ENCODE measurements around the gene MUC13. TPM values are rescaled to one million over a fixed set of nuclear protein-coding genes. Genes with fewer than 3 reads are reported as not detected.

The MUC13 gene
- total RNA-seq, 1 experiment from 2014 or later: not detected

- Mint-ChIP-seq H3K27ac (ENCODE audit: low read depth, unreplicated experiment) (no peak overlapping the region), H3K9me3 (ENCODE audit: unreplicated experiment) (no peaks in the 10 kb centered on the region), H3K4me3 (ENCODE audit: unreplicated experiment) (no peak overlapping the region), H3K36me3 (ENCODE audit: insufficient read depth, unreplicated experiment) (peaks cover 14% of the 10 kb centered on the region), H3K27me3 (ENCODE audit: insufficient read depth, unreplicated experiment) (no peaks in the 10 kb centered on the region), H3K4me1 (ENCODE audit: insufficient read depth, unreplicated experiment) (no peaks in the 10 kb centered on the region)
- ChIA-PET POLR2A (no interaction called here), CTCF (interaction anchor here (0.6 kb wide), 1 partner anchor 464 kb away, joined by 3 read pairs; no protein-coding TSS in a partner anchor)
- intact Hi-C loops (cut with micrococcal nuclease): no loop called here
- no TSS peak for BruUV-seq (replicated peaks)
- DNase-seq (ENCODE audit: unreplicated experiment): no peak
- TF ChIP-seq, protein P1, sequence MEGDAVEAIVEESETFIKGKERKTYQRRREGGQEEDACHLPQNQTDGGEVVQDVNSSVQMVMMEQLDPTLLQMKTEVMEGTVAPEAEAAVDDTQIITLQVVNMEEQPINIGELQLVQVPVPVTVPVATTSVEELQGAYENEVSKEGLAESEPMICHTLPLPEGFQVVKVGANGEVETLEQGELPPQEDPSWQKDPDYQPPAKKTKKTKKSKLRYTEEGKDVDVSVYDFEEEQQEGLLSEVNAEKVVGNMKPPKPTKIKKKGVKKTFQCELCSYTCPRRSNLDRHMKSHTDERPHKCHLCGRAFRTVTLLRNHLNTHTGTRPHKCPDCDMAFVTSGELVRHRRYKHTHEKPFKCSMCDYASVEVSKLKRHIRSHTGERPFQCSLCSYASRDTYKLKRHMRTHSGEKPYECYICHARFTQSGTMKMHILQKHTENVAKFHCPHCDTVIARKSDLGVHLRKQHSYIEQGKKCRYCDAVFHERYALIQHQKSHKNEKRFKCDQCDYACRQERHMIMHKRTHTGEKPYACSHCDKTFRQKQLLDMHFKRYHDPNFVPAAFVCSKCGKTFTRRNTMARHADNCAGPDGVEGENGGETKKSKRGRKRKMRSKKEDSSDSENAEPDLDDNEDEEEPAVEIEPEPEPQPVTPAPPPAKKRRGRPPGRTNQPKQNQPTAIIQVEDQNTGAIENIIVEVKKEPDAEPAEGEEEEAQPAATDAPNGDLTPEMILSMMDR (IDR thresholded peaks at IDR 0.05; ENCODE audit: unreplicated experiment): no peak
These were observed 35.6 kb upstream of the MUC13 start for GRCh38 chr3:124969963-124970722.

- Mint-ChIP-seq H3K4me3 (ENCODE audit: unreplicated experiment) (no peak overlapping the region), H3K9me3 (ENCODE audit: unreplicated experiment) (no peaks in the 10 kb centered on the region), H3K27me3 (ENCODE audit: insufficient read depth, unreplicated experiment) (no peaks in the 10 kb centered on the region), H3K36me3 (ENCODE audit: insufficient read depth, unreplicated experiment) (peaks cover 14% of the 10 kb centered on the region), H3K4me1 (ENCODE audit: insufficient read depth, unreplicated experiment) (no peaks in the 10 kb centered on the region), H3K27ac (ENCODE audit: low read depth, unreplicated experiment) (no peak overlapping the region)
- intact Hi-C loops (cut with micrococcal nuclease): no loop called here
- DNase-seq (ENCODE audit: unreplicated experiment): no peak
- TF ChIP-seq, protein P1 (IDR thresholded peaks at IDR 0.05; ENCODE audit: unreplicated experiment): no peak
- CTCF ChIA-PET: interaction anchor here (1.3 to 1.5 kb wide), 2 partner anchors 26 to 28 kb away, joined by 3 to 7 read pairs; no protein-coding TSS in a partner anchor
- no TSS peak for BruUV-seq (replicated peaks)
- POLR2A ChIA-PET: no interaction called here
These were observed 34.6 kb upstream of the MUC13 start for GRCh38 chr3:124969190-124969589.

- ChIA-PET CTCF (interaction anchor here (0.8 to 1.5 kb wide), 2 partner anchors 27 to 618 kb away, joined by 3 to 7 read pairs; no protein-coding TSS in a partner anchor), POLR2A (no interaction called here)
- no peak overlapping the region for H3K27ac Mint-ChIP-seq (ENCODE audit: low read depth, unreplicated experiment)
- H3K4me3 Mint-ChIP-seq (ENCODE audit: unreplicated experiment): no peak overlapping the region
- BruUV-seq (replicated peaks): no TSS peak
- no peaks in the 10 kb centered on the region for H3K9me3 Mint-ChIP-seq (ENCODE audit: unreplicated experiment)
- no peaks in the 10 kb centered on the region for H3K27me3 Mint-ChIP-seq (ENCODE audit: insufficient read depth, unreplicated experiment)
- TF ChIP-seq, protein P1 (IDR thresholded peaks at IDR 0.05; ENCODE audit: unreplicated experiment): no peak
- H3K36me3 Mint-ChIP-seq (ENCODE audit: insufficient read depth, unreplicated experiment): peaks cover 14% of the 10 kb centered on the region
- intact Hi-C loops (cut with micrococcal nuclease): no loop called here
- no peaks in the 10 kb centered on the region for H3K4me1 Mint-ChIP-seq (ENCODE audit: insufficient read depth, unreplicated experiment)
- no peak for DNase-seq (ENCODE audit: unreplicated experiment)
These were observed 33.4 kb upstream of the MUC13 start for GRCh38 chr3:124967964-124968363.

GRCh38 chr3:124966521-124967445, 32.2 kb upstream of the MUC13 start:
- Mint-ChIP-seq H3K27ac (ENCODE audit: low read depth, unreplicated experiment) (no peak overlapping the region), H3K4me1 (ENCODE audit: insufficient read depth, unreplicated experiment) (no peaks in the 10 kb centered on the region), H3K9me3 (ENCODE audit: unreplicated experiment) (no peaks in the 10 kb centered on the region), H3K27me3 (ENCODE audit: insufficient read depth, unreplicated experiment) (no peaks in the 10 kb centered on the region), H3K36me3 (ENCODE audit: insufficient read depth, unreplicated experiment) (peaks cover 14% of the 10 kb centered on the region), H3K4me3 (ENCODE audit: unreplicated experiment) (no peak overlapping the region)
- TF ChIP-seq, protein P1 (IDR thresholded peaks at IDR 0.05; ENCODE audit: unreplicated experiment): no peak
- CTCF ChIA-PET: no interaction called here
- BruUV-seq (replicated peaks): no TSS peak
- no peak for DNase-seq (ENCODE audit: unreplicated experiment)
- POLR2A ChIA-PET: no interaction called here
- intact Hi-C loops (cut with micrococcal nuclease): no loop called here
